Adrenal gland (tissue), 12 donors: ENCODE data around the gene ERRFI1. TPM values are rescaled to one million over a fixed set of nuclear protein-coding genes. Genes with fewer than 3 reads are reported as not detected.
"Not testable (repeated sequence)": the region's sequence is repeated elsewhere in the genome, so short reads cannot be mapped to it uniquely, and the experiment has no call there.

Experiments
- DNase-seq, 7 donors: peaks; one replicate each; pipeline ENCODE4 v3.0.0-alpha.2; 2019 to 2020
- H3K27ac ChIP-seq, 5 donors: fragments of 200-600 bp; sonication (generic) in 4 of 5; 1 replicate in 3 of 5; 2 replicates in 2 of 5; pipeline versions ENCODE4 v1.5.1 to v1.8.0; 2016 to 2020; ENCODE audit warnings: mild to moderate bottlenecking in 1 of 5
- H3K27me3 ChIP-seq: fragments of 200-600 bp; 2 replicates; pipeline ENCODE4 v1.8.0; 2021
- H3K36me3 ChIP-seq, 2 donors: fragments of 200-600 bp; replicated peaks in 1 of 2; 1 replicate in 1 of 2; 2 replicates in 1 of 2; pipeline versions ENCODE4 v1.5.1 to v1.8.0; 2018 to 2022
- H3K4me1 ChIP-seq, 2 donors: fragments of 200-600 bp; replicated peaks in 1 of 2; 1 replicate in 1 of 2; 2 replicates in 1 of 2; pipeline versions ENCODE4 v1.5.1 to v1.8.0; 2018 to 2021
- H3K4me3 ChIP-seq, 4 donors: fragments of 200-600 bp; sonication (generic) in 3 of 4; one replicate each; pipeline ENCODE4 v1.5.1; 2016 to 2018
- H3K9me3 ChIP-seq, 3 donors: fragments of 200-600 bp; sonication (generic) in 1 of 3; replicated peaks in 1 of 3; 1 replicate in 2 of 3; 2 replicates in 1 of 3; pipeline versions ENCODE4 v1.5.1 to v1.8.0; 2016 to 2021
- CTCF ChIP-seq, 6 experiments: fragments of 450-650 bp in 4 of 6; fragments of 200-600 bp in 2 of 6; sonication (generic) in 1 of 6; IDR thresholded peaks; 1 replicate in 5 of 6; 2 replicates in 1 of 6; pipeline versions ENCODE4 v1.5.1 to v1.8.0; 2016 to 2021; ENCODE audit warnings: antibody characterized with exemption in 6 of 6, mild to moderate bottlenecking in 2 of 6, moderate library complexity in 1 of 6
- POLR2A ChIP-seq, 2 donors: fragments of 450-650 bp; IDR thresholded peaks; one replicate each; pipeline ENCODE4 v1.6.1; 2017; ENCODE audit warnings: antibody characterized with exemption in 2 of 2, mild to moderate bottlenecking in 2 of 2, moderate library complexity in 1 of 2
- WGBS, 4 donors: extraction: QIAGEN DNeasy Blood & Tissue Kit in 2 of 4; methylation state at CpG; one replicate each; pipeline versions ENCODE4 v1.1.5 to v1.1.7; 2013 to 2017; 5-methylcytosine and 5-hydroxymethylcytosine counted together
- intact Hi-C, 2 donors: fragments of 100-400 bp; cut with DNase I; formaldehyde crosslinking; loops; one replicate each; pipeline versions ENCODE4 v1.14.1 to v1.15.0; 2022 to 2023
- polyA plus RNA-seq, 3 donors: library from polyadenylated mRNA; stranded (reverse); fragments of 200-250 nt in 2 of 3; fragments of 350-450 nt in 1 of 3; fragmentation: Illumina TruSeq in 1 of 3; extraction: RNeasy Lipid Tissue Mini Kit (QIAGEN cat#74804) in 1 of 3; gene quantifications; one replicate each; pipeline ENCODE4 v1.2.3, GENCODE V29; 2013 to 2014
- total RNA-seq, 9 donors: library from RNA; depleted of rRNA in 4 of 9; stranded (reverse); fragments of >200 nt in 4 of 9; fragments of 120-200 nt in 1 of 9; fragmentation: NEBNext Ultra II Directional in 1 of 9; extraction: Animal tissue kit (Norgen Biotek cat#: 25700) in 1 of 9; gene quantifications; one replicate each; pipeline versions ENCODE4 v1.1.0 to v1.2.4, GENCODE V29; 2013 to 2023
- donor health status: healthy with polysubstance abuse.
- donor health status: Bipolar disorder and iron deficiency.
- donor health status: DM: yes; HTN: yes; CAD: no.
- donor health status: DM: no; HTN: no; CAD: no.
- donor health status: DM: no; HTN: no; CAD: no.
- donor health status: DM: yes; HTN: yes; CAD: no.

The ERRFI1 gene
- total and polyA plus RNA-seq, 12 donors, result 14.4 to 71.5 (median 25.7) TPM

- Histone ChIP-seq H3K4me3 (no peak overlapping the region), H3K9me3 (no peaks in the 10 kb centered on the region), H3K27ac (no peak overlapping the region), H3K27me3 (no peaks in the 10 kb centered on the region), H3K4me1 (no peaks in the 10 kb centered on the region), H3K36me3 (no peaks in the 10 kb centered on the region)
- 69 to 73% (median 71%) methylated on average over 10 of the region's 10 CpGs for WGBS, 4 donors
- intact Hi-C loops, result no loop called here
- no peak for TF ChIP-seq POLR2A (IDR thresholded peaks at IDR 0.05)
- TF ChIP-seq CTCF (IDR thresholded peaks at IDR 0.05), result no peak
- DNase-seq, result no peak
Observed at GRCh38 chr1:8070381-8070811, 44.3 kb upstream of the ERRFI1 start.

- H3K36me3 ChIP-seq, intact Hi-C loops, DNase-seq, H3K4me3 ChIP-seq, H3K9me3 ChIP-seq, H3K27me3 ChIP-seq, H3K27ac ChIP-seq, H3K4me1 ChIP-seq: not testable (repeated sequence)
- 91 to 94% (median 91%) methylated on average over 8 of the region's 8 CpGs for WGBS, 4 donors
Observed at GRCh38 chr1:8069614-8070320, 43.7 kb upstream of the ERRFI1 start.

GRCh38 chr1:8065369-8065768 lies 39.3 kb upstream of the ERRFI1 start:
- Histone ChIP-seq H3K27ac (no peak overlapping the region), H3K4me3 (no peak overlapping the region)
- intact Hi-C loops, result no loop called here

GRCh38 chr1:8063298-8064036 lies 37.4 kb upstream of the ERRFI1 start:
- H3K27ac ChIP-seq, result no peak overlapping the region
- no peak overlapping the region for H3K4me3 ChIP-seq
- intact Hi-C loops, result no loop called here
- no peaks in the 10 kb centered on the region for H3K36me3 ChIP-seq
- 56 to 74% (median 73%) methylated on average over 7 of the region's 7 CpGs for WGBS, 4 donors
- H3K27me3 ChIP-seq, result no peaks in the 10 kb centered on the region
- no peak for DNase-seq
- TF ChIP-seq POLR2A (IDR thresholded peaks at IDR 0.05), result no peak
- TF ChIP-seq CTCF (IDR thresholded peaks at IDR 0.05), result no peak
- peaks cover 0 to 7% of the 10 kb centered on the region in 2 donors for H3K4me1 ChIP-seq
- no peaks in the 10 kb centered on the region for H3K9me3 ChIP-seq

More at GRCh38 chr1:8065369-8065768, 39.3 kb upstream of the ERRFI1 start:
- TF ChIP-seq POLR2A (IDR thresholded peaks at IDR 0.05), result no peak
- TF ChIP-seq CTCF (IDR thresholded peaks at IDR 0.05), result no peak
- DNase-seq, result no peak
- WGBS, 4 donors, result 84 to 94% (median 89%) methylated on average over 4 of the region's 4 CpGs
- peaks cover 0 to 7% of the 10 kb centered on the region in 2 donors for H3K4me1 ChIP-seq
- no peaks in the 10 kb centered on the region for H3K9me3 ChIP-seq
- no peaks in the 10 kb centered on the region for H3K27me3 ChIP-seq
- no peaks in the 10 kb centered on the region for H3K36me3 ChIP-seq
